HG03135 (cell line): ENCODE measurements around the gene SEZ6.
"Not testable (repeated sequence)": the region's sequence is repeated elsewhere in the genome, so short reads cannot be mapped to it uniquely, and the experiment has no call there.

ENCODE experiments used
- ATAC-seq: cut with Tn5 transposase; IDR thresholded peaks from one replicate; pipeline ENCODE4 v1.9.1; 2021; ENCODE audit warnings: mild to moderate bottlenecking, moderate library complexity; ENCODE audit not compliant: unreplicated experiment

The SEZ6 gene

DNA sequence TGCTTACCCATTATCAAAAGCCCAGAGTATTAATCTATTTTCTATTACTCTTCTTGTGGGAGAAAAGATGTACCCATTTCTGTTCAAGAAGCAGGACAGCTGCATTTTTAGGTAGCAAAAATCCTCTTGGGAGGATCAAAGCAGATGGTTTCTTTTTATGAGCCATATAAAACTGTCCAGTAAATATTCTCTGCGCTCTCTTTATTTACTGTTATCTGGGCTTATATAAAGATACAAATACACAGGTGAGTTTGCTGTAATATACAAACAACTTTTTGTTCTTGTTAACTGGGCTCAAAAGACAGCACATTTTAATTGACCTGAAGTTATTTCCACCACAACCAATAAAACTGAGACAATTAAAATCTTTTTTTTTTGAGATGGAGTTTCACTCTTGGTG, 64.6 kb downstream of the SEZ6 start:
- no peak for ATAC-seq

GRCh38 chr17:28940675-28941074, 65.2 kb downstream of the SEZ6 start:
- no peak for ATAC-seq

DNA sequence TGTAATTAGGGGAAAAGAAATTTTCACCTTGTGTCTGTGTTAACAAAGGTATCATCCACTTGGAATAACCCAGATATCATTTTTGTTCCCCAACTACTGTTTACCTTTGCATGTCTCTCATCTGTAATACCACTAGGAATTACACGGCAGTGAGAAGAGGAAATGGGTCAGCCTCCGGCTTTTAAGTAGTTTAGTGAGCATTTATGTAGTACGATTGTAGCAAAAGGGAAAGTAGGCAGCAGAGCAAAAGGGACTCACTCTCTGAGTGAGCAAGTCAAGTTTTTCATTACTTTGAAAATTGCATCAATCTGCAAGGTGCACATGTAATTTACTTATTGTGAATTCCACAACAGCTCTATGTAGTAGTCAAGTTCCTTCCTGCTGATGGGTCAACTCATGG, 65.7 kb downstream of the SEZ6 start:
- ATAC-seq = no peak

DNA sequence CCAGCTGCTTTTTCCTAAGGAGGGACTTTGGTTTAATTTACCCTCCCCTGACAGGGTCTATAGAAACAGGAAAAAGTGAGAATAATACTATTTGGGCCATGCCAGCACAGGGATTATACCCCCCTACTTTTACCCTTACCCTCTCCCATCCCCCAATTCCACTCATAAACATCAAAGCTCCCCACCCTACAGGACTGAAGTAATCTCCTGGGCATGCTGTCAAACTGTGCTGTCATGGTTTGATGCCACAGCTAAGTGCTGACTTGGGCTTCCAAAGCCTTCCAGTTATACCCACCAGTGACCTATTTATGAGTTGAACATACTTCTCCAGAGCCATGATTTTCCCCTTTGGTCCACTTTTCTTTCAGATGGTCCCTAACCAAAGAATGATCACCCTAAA, 67.3 kb downstream of the SEZ6 start:
- ATAC-seq = no peak

- ATAC-seq = no peak
Observed at GRCh38 chr17:28937044-28937729, 68.6 kb downstream of the SEZ6 start.

DNA sequence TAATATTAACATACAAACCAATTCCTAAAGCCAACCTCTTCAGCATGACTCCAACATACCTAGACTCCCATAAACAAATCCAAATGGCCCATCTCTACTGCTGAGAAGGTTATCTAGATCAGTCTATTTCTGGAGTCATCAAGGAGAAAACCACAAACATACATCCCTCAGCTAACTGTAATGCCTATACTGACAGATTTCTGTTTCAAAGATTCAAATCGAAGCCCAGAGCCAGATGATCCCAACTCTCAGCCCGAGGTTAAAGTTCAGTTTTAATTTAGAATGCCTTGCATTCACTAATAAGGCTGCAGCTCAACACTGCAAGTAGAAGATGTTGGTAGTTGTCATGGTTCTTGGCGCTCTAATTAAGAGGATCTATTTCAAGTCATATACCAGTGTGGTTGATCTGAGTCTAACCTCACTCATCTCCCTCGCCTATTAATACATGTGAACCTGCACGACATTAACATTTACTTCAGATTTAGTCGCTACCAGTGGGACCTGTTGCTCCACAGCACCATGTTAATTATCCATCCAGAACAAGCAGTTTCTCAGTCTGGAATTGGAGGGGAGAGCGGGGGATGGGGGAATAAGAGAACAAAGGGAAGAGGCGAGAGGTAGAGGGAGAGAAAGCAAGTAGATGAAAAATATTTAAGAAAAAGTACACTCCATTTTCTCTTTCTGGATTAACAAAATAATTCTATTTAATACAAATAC, 69.9 kb downstream of the SEZ6 start:
- ATAC-seq = no peak

GRCh38 chr17:28934508-28934907, 71.3 kb downstream of the SEZ6 start:
- ATAC-seq = not testable (repeated sequence)

DNA sequence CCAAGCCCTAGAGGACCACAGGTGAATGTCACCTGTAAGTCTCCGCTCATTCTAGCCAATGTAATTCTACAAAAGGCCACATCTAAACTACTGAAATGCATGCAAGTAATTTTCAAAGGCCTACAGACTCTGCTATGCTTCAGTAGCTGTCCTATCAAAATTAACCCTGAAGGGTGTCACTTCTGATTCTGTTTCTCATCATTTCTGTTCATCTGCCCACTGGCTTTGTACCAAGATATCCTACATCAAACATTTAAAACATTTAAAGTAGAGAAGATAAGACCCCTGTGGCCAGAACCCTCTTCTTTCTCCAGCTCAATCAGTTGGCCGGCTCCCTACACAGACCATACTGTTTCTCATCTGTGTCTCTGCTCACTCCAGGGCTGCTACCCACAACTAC, 76.0 kb downstream of the SEZ6 start:
- no peak for ATAC-seq

DNA sequence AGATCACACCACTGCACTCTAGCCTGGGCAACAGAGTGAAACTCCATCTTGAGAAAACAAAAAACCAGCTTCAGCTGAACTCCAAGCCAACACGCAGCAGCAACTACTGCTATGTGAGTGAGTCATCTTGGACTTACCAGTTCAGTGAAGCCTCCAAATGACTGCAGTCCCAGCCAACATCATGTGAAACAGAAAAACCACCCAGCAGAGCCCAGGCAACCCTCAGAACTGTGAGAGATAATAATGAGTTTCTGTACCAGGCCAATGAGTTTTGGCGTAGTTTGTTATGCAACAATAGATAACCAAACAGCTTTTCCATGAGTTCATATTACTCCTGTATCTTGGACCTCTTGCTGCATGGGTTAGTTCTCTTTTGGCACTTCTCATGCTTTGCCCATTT, 77.8 kb downstream of the SEZ6 start:
- no peak for ATAC-seq

DNA sequence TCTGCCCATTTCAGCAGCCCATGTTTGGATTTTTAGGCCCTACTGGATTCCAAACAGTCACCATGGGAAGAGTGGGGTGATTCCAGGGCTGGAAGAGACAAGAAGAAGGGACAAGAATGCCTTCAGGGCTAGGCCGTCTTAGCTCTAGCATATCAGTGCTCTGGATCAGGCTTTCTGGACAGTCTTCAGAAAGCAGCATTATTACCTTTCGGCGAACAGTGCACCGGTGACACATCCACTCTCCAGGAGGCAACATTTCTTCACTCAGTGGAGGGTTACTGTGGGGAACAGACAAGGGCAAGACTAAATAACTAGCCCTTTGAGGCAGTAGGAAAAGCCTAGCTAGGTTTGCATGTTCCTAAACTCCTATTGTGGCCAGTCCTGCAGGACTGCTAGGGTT, 79.0 kb downstream of the SEZ6 start:
- no peak for ATAC-seq

- no peak for ATAC-seq
Observed at GRCh38 chr17:28926366-28926765, 79.5 kb downstream of the SEZ6 start.

- ATAC-seq = peak; percentile 63
Observed at GRCh38 chr17:28925912-28926365, 79.9 kb downstream of the SEZ6 start.

DNA sequence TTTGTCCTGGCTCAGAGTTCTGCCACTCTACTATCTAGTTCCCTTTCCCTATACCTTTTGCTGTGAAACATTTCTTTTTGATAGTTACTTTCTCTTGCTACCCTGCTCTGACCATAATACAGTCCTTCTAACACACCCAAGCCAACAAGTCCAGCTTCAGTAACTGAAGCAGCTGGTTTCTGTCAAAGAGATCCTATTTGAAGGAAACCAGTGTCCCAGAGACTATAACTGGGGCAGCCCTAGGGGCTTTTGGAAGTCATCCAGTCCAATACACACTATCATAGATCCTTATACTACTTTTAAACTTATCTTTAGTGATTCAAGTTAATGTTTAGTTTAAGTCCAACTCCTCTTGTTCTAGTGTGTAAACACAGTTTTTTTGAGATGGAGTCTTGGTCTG, 85.6 kb downstream of the SEZ6 start:
- ATAC-seq = no peak

- no peak for ATAC-seq
Observed at GRCh38 chr17:28918295-28918694, 87.5 kb downstream of the SEZ6 start.

- ATAC-seq = no peak
Observed at GRCh38 chr17:28917465-28917864, 88.4 kb downstream of the SEZ6 start.

GRCh38 chr17:28917029-28917428, 88.8 kb downstream of the SEZ6 start:
- ATAC-seq = no peak

GRCh38 chr17:28916302-28916934, 89.4 kb downstream of the SEZ6 start:
- ATAC-seq = no peak

- ATAC-seq = no peak
Observed at GRCh38 chr17:28912938-28913333, 92.9 kb downstream of the SEZ6 start.

DNA sequence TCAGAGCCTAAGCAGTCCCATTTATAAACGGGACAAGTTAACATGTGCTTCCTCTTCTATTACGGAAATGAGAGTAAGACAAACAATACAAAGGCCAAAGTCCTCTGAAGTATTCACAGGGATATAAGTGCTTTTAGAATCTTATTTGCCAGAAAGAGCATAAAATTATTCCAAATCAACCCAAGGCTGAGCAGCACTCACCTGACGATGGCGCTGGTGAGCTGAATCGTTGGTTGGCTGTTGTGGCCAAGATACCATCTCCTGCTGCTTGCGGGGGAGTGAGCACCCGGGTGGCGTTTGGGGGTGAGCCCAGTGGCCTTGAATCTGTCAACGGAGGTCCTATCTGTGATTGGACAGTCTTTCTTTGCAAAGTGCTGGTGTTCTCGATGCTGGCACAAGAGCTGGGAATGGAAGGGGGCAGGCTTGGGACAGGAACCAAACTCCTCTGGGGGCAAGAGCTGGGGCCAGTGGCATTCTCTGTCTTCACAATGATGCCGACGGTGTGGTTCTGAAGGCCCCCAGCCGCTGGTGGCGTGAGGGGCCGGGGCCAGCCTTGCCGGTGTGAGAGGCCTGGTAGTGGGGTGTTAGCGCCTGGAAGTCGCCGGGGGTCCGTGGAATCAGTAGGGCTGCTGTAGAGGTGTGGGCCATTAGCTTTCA, 93.4 kb downstream of the SEZ6 start:
- no peak for ATAC-seq

GRCh38 chr17:28911411-28912045, 94.3 kb downstream of the SEZ6 start:
- no peak for ATAC-seq

DNA sequence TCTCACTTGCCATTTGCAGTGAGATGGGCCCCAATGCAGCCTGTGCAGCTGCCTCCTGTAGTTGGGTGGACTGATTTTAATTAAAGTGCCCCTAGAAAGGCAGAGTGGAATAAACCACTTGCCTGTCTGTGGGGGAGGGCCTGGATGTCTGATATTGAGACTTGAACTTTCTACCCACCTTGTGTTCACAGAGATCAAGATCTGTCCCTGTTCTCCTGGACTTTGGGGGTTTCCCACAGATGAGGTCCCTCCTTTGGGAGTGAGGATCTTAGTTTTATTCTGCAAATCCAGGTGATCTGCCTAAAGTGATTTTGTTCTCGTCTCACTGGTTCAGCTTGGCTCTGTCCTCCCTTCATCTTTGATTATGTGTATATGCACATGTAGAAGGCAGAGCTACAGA, 95.3 kb downstream of the SEZ6 start:
- no peak for ATAC-seq
